Measurements from ENCODE around the gene SMURF2. TPM values are rescaled to one million over a fixed set of nuclear protein-coding genes. Genes with fewer than 3 reads are reported as not detected.
A peak's percentile ranks its signal among the peaks of the same experiment; 100 is the strongest.

SMURF2 gene
- total and polyA plus RNA-seq, 9 of the 15 experiments (the other 6 are each of a cell fraction or from before 2014, with no cell fraction given): 3.8 to 22.0 (median 14.8) TPM

- TF ChIP-seq ZNF584 (CRISPR knock-in tag; IDR thresholded peaks at IDR 0.05; ENCODE audit: low read depth): peak; percentile 76; the same call in 1 of the 2 replicates
- TF ChIP-seq NFATC3 (IDR thresholded peaks at IDR 0.05): no peak
- TF ChIP-seq RFX7 (CRISPR knock-in tag; IDR thresholded peaks at IDR 0.05): no peak
- TF ChIP-seq HNRNPUL1 (IDR thresholded peaks at IDR 0.05; ENCODE audit: low read length): no peak
- TF ChIP-seq KAT7 (CRISPR knock-in tag; IDR thresholded peaks at IDR 0.05; ENCODE audit: borderline replicate concordance): peak; percentile 70; the same call in 1 of the 2 replicates
- TF ChIP-seq, protein P1, sequence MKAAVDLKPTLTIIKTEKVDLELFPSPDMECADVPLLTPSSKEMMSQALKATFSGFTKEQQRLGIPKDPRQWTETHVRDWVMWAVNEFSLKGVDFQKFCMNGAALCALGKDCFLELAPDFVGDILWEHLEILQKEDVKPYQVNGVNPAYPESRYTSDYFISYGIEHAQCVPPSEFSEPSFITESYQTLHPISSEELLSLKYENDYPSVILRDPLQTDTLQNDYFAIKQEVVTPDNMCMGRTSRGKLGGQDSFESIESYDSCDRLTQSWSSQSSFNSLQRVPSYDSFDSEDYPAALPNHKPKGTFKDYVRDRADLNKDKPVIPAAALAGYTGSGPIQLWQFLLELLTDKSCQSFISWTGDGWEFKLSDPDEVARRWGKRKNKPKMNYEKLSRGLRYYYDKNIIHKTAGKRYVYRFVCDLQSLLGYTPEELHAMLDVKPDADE (conservative IDR thresholded peaks at IDR 0.05; ENCODE audit: control insufficient read depth, low read depth, low read length): peak; percentile 98
- no peak for TF ChIP-seq ZNF143 (CRISPR knock-in tag; IDR thresholded peaks at IDR 0.05)
- no peak for TF ChIP-seq HDAC3 (IDR thresholded peaks at IDR 0.05; ENCODE audit: borderline replicate concordance, partially characterized antibody)
- no peak for TF ChIP-seq BRF2 (IDR thresholded peaks at IDR 0.05; ENCODE audit: borderline replicate concordance, insufficient read depth, insufficient read length)
- no peak; the same call in 1 of the 2 replicates for TF ChIP-seq ATF7 (IDR thresholded peaks at IDR 0.05)
- TF ChIP-seq CBFB (CRISPR knock-in tag; IDR thresholded peaks at IDR 0.05): no peak; the same call in 1 of the 2 replicates
- peak; percentile 91 for TF ChIP-seq ZNF407 (IDR thresholded peaks at IDR 0.05; ENCODE audit: low read depth)
- no peak for TF ChIP-seq CEBPB (tag; IDR thresholded peaks at IDR 0.05)
- TF ChIP-seq HDAC8 (tag; IDR thresholded peaks at IDR 0.05): no peak
- no peak for TF ChIP-seq SREBF1 (IDR thresholded peaks at IDR 0.05; ENCODE audit: borderline replicate concordance, low read depth, low read length)
- no peak for TF ChIP-seq RBM25 (IDR thresholded peaks at IDR 0.05; ENCODE audit: low read depth, low read length, severe bottlenecking)
These were observed 155.3 kb downstream of the SMURF2 start, which contains the start of gene CEP95 (continued) for GRCh38 chr17:64506576-64507412.

Measured in K562 (cell line).